Uterus (tissue), 2 donors: ENCODE results near the gene NDC1.

ENCODE experiments used
- CTCF ChIP-seq, 4 experiments: fragments of 200-600 bp in 2 of 4; fragments of 450-650 bp in 2 of 4; sonication (generic) in 2 of 4; IDR thresholded peaks; one replicate each; pipeline ENCODE4 v1.5.1; 2016 to 2019; ENCODE audit warnings: antibody characterized with exemption in 4 of 4, mild to moderate bottlenecking in 2 of 4, moderate library complexity in 1 of 4
- POLR2A ChIP-seq, 2 donors: fragments of 450-650 bp; IDR thresholded peaks; one replicate each; pipeline ENCODE4 v1.6.1; 2016; ENCODE audit warnings: antibody characterized with exemption in 2 of 2, mild to moderate bottlenecking in 1 of 2, moderate library complexity in 1 of 2

GRCh38 chr1:53771648-53772047 lies 66.4 kb downstream of the NDC1 start:
- TF ChIP-seq CTCF (IDR thresholded peaks at IDR 0.05): no peak
- no peak for TF ChIP-seq POLR2A (IDR thresholded peaks at IDR 0.05)
